Fibroblast of skin of left biceps (primary cell): ENCODE results near the gene KCNE2.
"Not testable (repeated sequence)": the region's sequence is repeated elsewhere in the genome, so short reads cannot be mapped to it uniquely, and the experiment has no call there.

Experiments
- DNase-seq, 2 experiments: peaks; one replicate each; pipeline ENCODE4 v3.0.0-alpha.2; 2013; ENCODE audit warnings: low read depth in 2 of 2

Gene KCNE2

GRCh38 chr21:34407294-34407693 is 43.5 kb downstream of the KCNE2 start:
- not testable (repeated sequence) for DNase-seq

GRCh38 chr21:34417448-34418077 is 53.8 kb downstream of the KCNE2 start:
- not testable (repeated sequence) for DNase-seq
